GM12801 (cell line): Measurements from ENCODE around the gene JMJD8.

Experiments used
- CTCF ChIP-seq: IDR thresholded peaks from one replicate; pipeline ENCODE4 v1.5.1; 2011; ENCODE audit warnings: control low read depth; ENCODE audit not compliant: insufficient read length; ENCODE audit errors: extremely low read depth

JMJD8 gene

GRCh38 chr16:667780-668518 lies 16.2 kb downstream of the JMJD8 start, which contains the start of gene RHOT2:
Gene RHOT2, plus strand, starts transcription at chr16:668132. Its CDS starts 68 bp downstream, at chr16:668200.
- TF ChIP-seq CTCF, result no peak

DNA sequence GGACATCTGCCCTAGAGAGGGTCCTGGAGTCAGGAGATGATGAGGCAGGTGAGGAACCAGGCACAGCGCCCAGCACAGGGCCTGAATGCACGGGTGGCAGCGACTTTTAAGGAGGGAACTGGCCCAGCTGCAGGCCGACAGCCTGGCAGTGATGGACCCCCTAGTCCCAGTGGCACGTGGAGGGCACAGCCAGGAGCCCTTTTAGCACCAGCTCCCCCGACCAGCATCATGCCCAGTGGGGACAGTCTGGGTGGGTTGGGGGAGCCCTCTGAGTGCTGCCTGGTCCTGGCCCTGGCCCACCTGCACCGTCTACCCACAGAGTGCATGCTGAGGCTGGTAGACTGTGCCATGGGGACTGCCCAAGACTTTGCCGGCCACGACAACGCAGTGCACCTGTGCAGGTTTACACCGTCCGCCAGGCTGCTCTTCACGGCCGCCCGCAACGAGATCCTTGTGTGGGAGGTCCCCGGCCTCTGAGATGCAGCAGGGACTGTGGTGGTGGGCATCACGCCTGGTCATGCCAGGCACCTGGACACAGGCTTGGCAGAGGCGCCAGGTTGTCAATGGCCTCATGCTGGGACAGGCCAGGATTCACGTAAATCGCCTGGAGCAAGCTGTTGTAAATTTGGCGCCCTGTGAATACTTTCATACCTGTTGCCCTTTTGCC lies 16.9 kb downstream of the JMJD8 start:
- TF ChIP-seq CTCF, result no peak

- no peak for TF ChIP-seq CTCF
Measured at GRCh38 chr16:666572-666971, 17.6 kb downstream of the JMJD8 start.

- TF ChIP-seq CTCF, result no peak
Measured at GRCh38 chr16:662597-662996, 21.5 kb downstream of the JMJD8 start.

DNA sequence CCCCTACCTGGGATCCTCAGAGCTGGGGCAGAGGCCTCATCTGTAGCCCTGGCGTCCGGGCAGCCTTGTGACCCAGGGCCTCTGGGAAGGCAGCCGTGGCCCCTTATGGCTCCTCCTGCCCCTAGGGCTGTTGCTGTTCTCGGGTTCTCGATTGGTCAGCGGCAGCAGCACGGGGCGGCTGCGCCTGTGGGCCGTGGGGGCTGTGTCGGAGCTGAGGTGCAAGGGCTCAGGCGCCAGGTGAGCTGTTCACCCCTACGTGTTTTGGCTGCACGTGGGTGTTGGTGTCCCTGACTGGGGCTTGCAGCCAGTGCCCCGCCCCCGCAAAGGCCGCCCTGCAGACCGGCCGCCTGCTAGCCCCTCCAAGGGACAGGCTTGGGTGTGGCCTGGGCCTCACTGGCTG lies 22.0 kb downstream of the JMJD8 start:
- no peak for TF ChIP-seq CTCF

GRCh38 chr16:661184-661821 lies 22.8 kb downstream of the JMJD8 start:
- no peak for TF ChIP-seq CTCF

GRCh38 chr16:660459-661183 lies 23.5 kb downstream of the JMJD8 start:
- TF ChIP-seq CTCF, result no peak
